ENCODE results near the gene YBEY.

Gene YBEY

GRCh38 chr21:46311568-46311967 is 25.4 kb downstream of the YBEY start:
- TF ChIP-seq CTCF (IDR thresholded peaks at IDR 0.05; ENCODE audit: low read depth, low read length), result no peak
- TF ChIP-seq EZH2phosphoT487 (IDR thresholded peaks at IDR 0.05; ENCODE audit: low read depth), result no peak
- H3K27me3 ChIP-seq (ENCODE audit: low read depth, low read length), result no peaks in the 10 kb centered on the region
- H2AFZ ChIP-seq (ENCODE audit: low read depth, low read length), result no peak overlapping the region
- no peaks in the 10 kb centered on the region for H4K20me1 ChIP-seq (ENCODE audit: insufficient read depth, low read length)
- H3K9ac ChIP-seq (ENCODE audit: low read length), result no peak overlapping the region
- no peaks in the 10 kb centered on the region for H3K4me1 ChIP-seq (ENCODE audit: low read length)
- no peak overlapping the region for H3K4me3 ChIP-seq (ENCODE audit: low read length)
- no peaks in the 10 kb centered on the region for H3K9me3 ChIP-seq (ENCODE audit: insufficient read depth, low read length)
- no peaks in the 10 kb centered on the region for H3K36me3 ChIP-seq (replicated peaks; ENCODE audit: low read depth, low read length)
- H3K27ac ChIP-seq (ENCODE audit: low read length), result no peak overlapping the region
- H3K79me2 ChIP-seq (ENCODE audit: low read length), result no peaks in the 10 kb centered on the region
- H3K4me2 ChIP-seq (ENCODE audit: low read length), result no peak overlapping the region

- H3K4me1 ChIP-seq (ENCODE audit: low read length), result no peaks in the 10 kb centered on the region
- no peak overlapping the region for H3K9ac ChIP-seq (ENCODE audit: low read length)
- H3K27ac ChIP-seq (ENCODE audit: low read length), result no peak overlapping the region
- no peaks in the 10 kb centered on the region for H3K36me3 ChIP-seq (replicated peaks; ENCODE audit: low read depth, low read length)
- no peaks in the 10 kb centered on the region for H3K79me2 ChIP-seq (ENCODE audit: low read length)
- no peak overlapping the region for H2AFZ ChIP-seq (ENCODE audit: low read depth, low read length)
- H4K20me1 ChIP-seq (ENCODE audit: insufficient read depth, low read length), result no peaks in the 10 kb centered on the region
- TF ChIP-seq EZH2phosphoT487 (IDR thresholded peaks at IDR 0.05; ENCODE audit: low read depth) (no peak), CTCF (IDR thresholded peaks at IDR 0.05; ENCODE audit: low read depth, low read length) (no peak)
- H3K4me2 ChIP-seq (ENCODE audit: low read length), result no peak overlapping the region
- H3K27me3 ChIP-seq (ENCODE audit: low read depth, low read length), result no peaks in the 10 kb centered on the region
- no peak overlapping the region for H3K4me3 ChIP-seq (ENCODE audit: low read length)
- no peaks in the 10 kb centered on the region for H3K9me3 ChIP-seq (ENCODE audit: insufficient read depth, low read length)
Observed at GRCh38 chr21:46312949-46313348, 26.8 kb downstream of the YBEY start.

DNA sequence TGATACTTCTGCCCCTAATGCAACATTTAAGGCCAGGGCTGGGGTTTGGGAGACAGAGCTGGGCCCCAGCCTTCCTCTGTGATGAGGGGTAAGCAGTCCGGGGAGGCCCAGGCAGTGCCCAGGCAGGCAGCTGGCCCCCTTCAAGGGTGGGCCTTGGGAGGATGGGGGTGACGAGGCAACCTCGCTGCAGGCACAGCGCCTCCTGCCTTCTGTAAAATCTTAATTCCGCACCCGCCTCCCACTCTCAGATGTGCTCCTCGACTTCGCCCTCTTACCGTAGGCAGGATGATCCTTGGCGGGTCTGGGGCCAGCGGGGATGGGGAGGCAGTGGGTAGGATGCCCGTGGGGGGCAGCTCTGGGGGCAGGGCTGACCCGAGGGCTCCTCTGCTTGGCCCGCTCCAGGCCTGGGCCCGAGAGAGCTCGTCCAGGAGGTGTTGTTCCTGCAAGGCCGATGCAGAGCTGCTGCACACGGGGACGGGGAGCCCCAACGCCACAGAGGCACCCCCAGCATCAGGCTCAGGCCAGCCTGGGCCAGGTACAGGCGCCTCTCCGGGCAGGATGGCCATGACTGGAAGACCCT is 28.4 kb downstream of the YBEY start:
- no peak overlapping the region for H3K4me3 ChIP-seq (ENCODE audit: low read length)
- no peak overlapping the region for H3K27ac ChIP-seq (ENCODE audit: low read length)
- no peaks in the 10 kb centered on the region for H3K79me2 ChIP-seq (ENCODE audit: low read length)
- H2AFZ ChIP-seq (ENCODE audit: low read depth, low read length), result no peak overlapping the region
- H3K4me2 ChIP-seq (ENCODE audit: low read length), result no peak overlapping the region
- TF ChIP-seq CTCF (IDR thresholded peaks at IDR 0.05; ENCODE audit: low read depth, low read length) (no peak), EZH2phosphoT487 (IDR thresholded peaks at IDR 0.05; ENCODE audit: low read depth) (no peak)
- no peaks in the 10 kb centered on the region for H4K20me1 ChIP-seq (ENCODE audit: insufficient read depth, low read length)
- H3K36me3 ChIP-seq (replicated peaks; ENCODE audit: low read depth, low read length), result no peaks in the 10 kb centered on the region
- no peaks in the 10 kb centered on the region for H3K9me3 ChIP-seq (ENCODE audit: insufficient read depth, low read length)
- H3K9ac ChIP-seq (ENCODE audit: low read length), result no peak overlapping the region
- no peaks in the 10 kb centered on the region for H3K4me1 ChIP-seq (ENCODE audit: low read length)
- no peaks in the 10 kb centered on the region for H3K27me3 ChIP-seq (ENCODE audit: low read depth, low read length)

DNA sequence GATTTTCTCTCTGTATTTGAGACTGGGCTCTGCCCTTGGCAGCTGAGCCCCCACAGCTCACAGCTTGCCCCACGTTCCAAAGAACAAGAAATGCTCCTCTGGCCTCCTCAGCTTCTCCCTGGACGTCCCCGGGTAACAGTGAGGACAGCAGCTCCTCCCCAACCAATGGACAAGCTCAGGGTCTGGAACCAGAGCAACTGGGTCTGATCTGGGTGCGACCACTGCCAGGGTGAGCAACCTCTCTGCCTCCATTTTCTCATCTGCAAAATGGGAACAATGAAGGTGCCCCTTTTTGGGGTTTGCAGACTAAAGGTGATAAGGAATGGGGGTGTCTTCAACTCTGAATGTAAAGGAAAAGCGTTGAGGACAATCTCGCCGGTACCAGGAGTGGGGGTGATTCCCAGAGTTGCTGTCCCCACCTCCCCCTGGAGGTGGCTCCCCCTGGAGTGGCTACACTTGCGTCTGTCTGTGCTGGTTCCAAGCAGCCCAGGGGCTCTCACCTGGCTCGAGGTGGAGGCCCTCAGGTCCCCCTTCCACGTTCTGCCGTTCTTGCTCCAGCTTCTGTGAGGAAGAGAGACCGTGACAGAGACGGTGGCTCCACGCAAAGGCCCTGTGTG is 30.7 kb downstream of the YBEY start:
- no peaks in the 10 kb centered on the region for H3K27me3 ChIP-seq (ENCODE audit: low read depth, low read length)
- no peak overlapping the region for H3K4me2 ChIP-seq (ENCODE audit: low read length)
- H3K4me1 ChIP-seq (ENCODE audit: low read length), result no peaks in the 10 kb centered on the region
- H4K20me1 ChIP-seq (ENCODE audit: insufficient read depth, low read length), result 0 out of 2 replicates have a peak, but pooled peaks cover 4% of the 10 kb centered on the region
- H3K79me2 ChIP-seq (ENCODE audit: low read length), result peaks cover 11% of the 10 kb centered on the region
- H3K4me3 ChIP-seq (ENCODE audit: low read length), result no peak overlapping the region
- H3K36me3 ChIP-seq (replicated peaks; ENCODE audit: low read depth, low read length), result peaks cover 9% of the 10 kb centered on the region
- no peak for TF ChIP-seq CTCF (IDR thresholded peaks at IDR 0.05; ENCODE audit: low read depth, low read length)
- TF ChIP-seq EZH2phosphoT487 (IDR thresholded peaks at IDR 0.05; ENCODE audit: low read depth), result no peak
- no peak overlapping the region for H3K27ac ChIP-seq (ENCODE audit: low read length)
- no peak overlapping the region for H2AFZ ChIP-seq (ENCODE audit: low read depth, low read length)
- no peaks in the 10 kb centered on the region for H3K9me3 ChIP-seq (ENCODE audit: insufficient read depth, low read length)
- no peak overlapping the region for H3K9ac ChIP-seq (ENCODE audit: low read length)
